ENCODE results near the gene DGKB.

Gene DGKB

DNA sequence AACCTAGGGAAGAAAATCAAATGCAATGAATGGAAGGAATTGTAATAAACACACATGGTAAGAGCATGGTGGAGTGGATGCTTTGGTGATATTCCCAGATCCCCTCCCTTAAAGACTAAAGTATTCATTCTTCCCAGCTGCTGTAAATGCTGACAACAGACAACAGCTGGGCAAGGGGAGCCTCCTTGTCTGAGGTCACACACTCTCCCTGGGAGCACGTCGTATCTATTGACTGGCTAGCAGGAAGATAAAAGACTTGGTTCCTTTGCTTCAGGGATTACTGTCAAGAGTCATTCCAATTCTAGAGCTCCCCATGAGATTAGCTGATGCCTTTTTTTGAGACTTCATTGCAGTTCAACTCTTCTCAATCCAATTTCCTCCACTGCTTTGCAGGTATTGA, 469.6 kb downstream of the DGKB start:
- no peak for TF ChIP-seq CTCF (conservative IDR thresholded peaks at IDR 0.05; ENCODE audit: low read depth)
- no peak for DNase-seq (ENCODE audit: low spot score)
- no peak overlapping the region for H3K27ac ChIP-seq
- POLR2A ChIA-PET (ENCODE audit: low non-redundant PET), result no interaction called here
- CTCF ChIA-PET, result no interaction called here

- ChIA-PET CTCF (interaction anchor here (0.6 kb wide), 1 partner anchor 340 kb away, joined by 3 read pairs; no protein-coding TSS in a partner anchor), POLR2A (ENCODE audit: low non-redundant PET) (no interaction called here)
- no peak for DNase-seq (ENCODE audit: low spot score)
- no peak for TF ChIP-seq CTCF (conservative IDR thresholded peaks at IDR 0.05; ENCODE audit: low read depth)
- no peak overlapping the region for H3K27ac ChIP-seq
Observed at GRCh38 chr7:14430926-14431325, 471.6 kb downstream of the DGKB start.

GRCh38 chr7:14425559-14425958, 477.0 kb downstream of the DGKB start:
- ChIA-PET CTCF (no interaction called here), POLR2A (ENCODE audit: low non-redundant PET) (no interaction called here)
- H3K27ac ChIP-seq, result no peak overlapping the region
- no peak for TF ChIP-seq CTCF (conservative IDR thresholded peaks at IDR 0.05; ENCODE audit: low read depth)
- DNase-seq (ENCODE audit: low spot score), result no peak

DNA sequence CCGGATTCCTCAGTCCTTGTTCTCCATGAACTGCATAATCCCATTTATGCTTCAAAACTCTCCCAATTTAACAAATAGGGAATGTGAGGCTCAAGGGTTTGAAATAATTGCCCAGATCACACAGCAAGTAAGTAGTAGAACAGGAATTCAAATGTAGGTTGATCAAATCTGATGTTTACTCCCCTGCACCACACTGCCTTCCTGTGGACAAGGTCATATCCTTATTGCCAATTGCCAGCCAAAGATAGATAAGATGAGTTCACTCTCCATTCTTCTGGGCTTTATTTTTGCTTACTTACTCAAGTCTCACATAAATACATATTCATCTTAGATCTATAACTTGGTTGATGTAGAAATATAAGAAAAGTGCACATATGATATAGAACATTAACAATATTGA, 477.9 kb downstream of the DGKB start:
- H3K27ac ChIP-seq, result no peak overlapping the region
- ChIA-PET CTCF (no interaction called here), POLR2A (ENCODE audit: low non-redundant PET) (no interaction called here)
- no peak for TF ChIP-seq CTCF (conservative IDR thresholded peaks at IDR 0.05; ENCODE audit: low read depth)
- no peak for DNase-seq (ENCODE audit: low spot score)

DNA sequence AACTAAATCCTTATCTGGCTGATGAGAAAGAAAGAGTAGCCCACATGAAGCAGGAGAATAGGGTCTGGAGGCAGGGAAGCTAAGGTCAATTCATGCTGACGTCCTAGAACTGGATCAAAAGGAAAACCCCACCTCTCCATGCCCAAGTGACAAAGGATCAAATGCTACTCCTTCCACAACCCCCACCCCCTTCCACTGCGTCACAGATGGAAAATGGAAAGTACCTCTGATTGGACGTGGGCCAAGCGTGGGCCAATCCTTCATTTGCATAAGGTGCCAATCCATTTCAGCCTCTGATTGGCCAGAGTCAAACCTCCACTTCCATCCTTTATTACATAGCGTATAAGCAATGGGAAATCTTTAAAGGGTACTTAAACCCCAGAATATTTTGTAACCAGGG, 481.8 kb downstream of the DGKB start:
- DNase-seq (ENCODE audit: low spot score), result no peak
- H3K27ac ChIP-seq, result no peak overlapping the region
- ChIA-PET POLR2A (ENCODE audit: low non-redundant PET) (no interaction called here), CTCF (interaction anchor here (0.5 kb wide), 1 partner anchor 527 kb away, joined by 7 read pairs; no protein-coding TSS in a partner anchor)
- no peak for TF ChIP-seq CTCF (conservative IDR thresholded peaks at IDR 0.05; ENCODE audit: low read depth)

DNA sequence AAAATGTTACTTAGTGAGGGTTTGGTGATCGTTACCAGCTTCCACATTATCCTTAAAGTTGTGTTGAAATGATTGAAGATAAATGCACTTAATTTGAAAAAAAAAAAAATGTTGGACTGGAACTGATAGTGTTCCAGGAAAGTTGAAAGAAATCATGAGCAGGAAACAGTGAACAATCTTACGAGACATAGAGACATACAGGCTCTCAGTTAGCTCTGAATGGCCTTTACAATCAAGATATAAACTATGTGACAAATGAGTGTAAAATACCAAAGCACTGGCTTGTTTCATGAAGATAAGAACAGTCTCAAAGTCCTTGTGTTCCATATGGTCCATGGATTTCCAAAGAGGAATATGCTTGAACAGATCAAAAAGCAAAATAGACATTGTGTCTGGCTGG, 483.0 kb downstream of the DGKB start:
- ChIA-PET POLR2A (ENCODE audit: low non-redundant PET) (no interaction called here), CTCF (interaction anchor here (0.6 kb wide), 1 partner anchor 34 kb away, joined by 5 read pairs; no protein-coding TSS in a partner anchor)
- no peak for DNase-seq (ENCODE audit: low spot score)
- H3K27ac ChIP-seq, result no peak overlapping the region
- no peak for TF ChIP-seq CTCF (conservative IDR thresholded peaks at IDR 0.05; ENCODE audit: low read depth)

- ChIA-PET POLR2A (ENCODE audit: low non-redundant PET) (no interaction called here), CTCF (no interaction called here)
- no peak for DNase-seq (ENCODE audit: low spot score)
- no peak for TF ChIP-seq CTCF (conservative IDR thresholded peaks at IDR 0.05; ENCODE audit: low read depth)
- H3K27ac ChIP-seq, result no peak overlapping the region
Observed at GRCh38 chr7:14418633-14419032, 483.9 kb downstream of the DGKB start.

All from RWPE1 (cell line).